NCI-H1092 (cell line): ENCODE data around the gene PBX4.

ENCODE experiments used
- DNase-seq: peaks from one replicate; lab custom pipeline; 2025; lab: John Stamatoyannopoulos, UW

The PBX4 gene

GRCh38 chr19:19540064-19540714 is 78.3 kb downstream of the PBX4 start:
- DNase-seq: no peak

- DNase-seq: no peak
These were observed 78.8 kb downstream of the PBX4 start for GRCh38 chr19:19539698-19540063.

DNA sequence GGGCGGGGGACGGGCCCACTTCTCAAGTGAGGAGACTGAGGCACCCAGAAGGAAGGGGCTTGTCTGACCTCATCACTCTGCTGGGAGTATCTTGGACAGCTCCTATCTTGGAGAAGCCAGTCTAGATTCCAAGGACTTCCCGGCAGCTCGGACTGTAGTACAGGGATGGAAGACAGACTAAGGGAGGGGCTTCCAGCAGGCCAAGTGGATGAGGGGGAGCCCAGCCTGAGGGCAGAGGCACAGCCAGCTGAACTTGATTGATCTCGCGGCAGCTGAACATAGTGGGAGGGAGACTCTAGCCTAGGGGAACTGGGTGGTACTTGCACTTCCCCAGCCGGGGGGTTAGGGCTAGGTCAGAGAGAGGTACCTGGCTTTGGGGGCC is 79.7 kb downstream of the PBX4 start:
- DNase-seq: no peak

DNA sequence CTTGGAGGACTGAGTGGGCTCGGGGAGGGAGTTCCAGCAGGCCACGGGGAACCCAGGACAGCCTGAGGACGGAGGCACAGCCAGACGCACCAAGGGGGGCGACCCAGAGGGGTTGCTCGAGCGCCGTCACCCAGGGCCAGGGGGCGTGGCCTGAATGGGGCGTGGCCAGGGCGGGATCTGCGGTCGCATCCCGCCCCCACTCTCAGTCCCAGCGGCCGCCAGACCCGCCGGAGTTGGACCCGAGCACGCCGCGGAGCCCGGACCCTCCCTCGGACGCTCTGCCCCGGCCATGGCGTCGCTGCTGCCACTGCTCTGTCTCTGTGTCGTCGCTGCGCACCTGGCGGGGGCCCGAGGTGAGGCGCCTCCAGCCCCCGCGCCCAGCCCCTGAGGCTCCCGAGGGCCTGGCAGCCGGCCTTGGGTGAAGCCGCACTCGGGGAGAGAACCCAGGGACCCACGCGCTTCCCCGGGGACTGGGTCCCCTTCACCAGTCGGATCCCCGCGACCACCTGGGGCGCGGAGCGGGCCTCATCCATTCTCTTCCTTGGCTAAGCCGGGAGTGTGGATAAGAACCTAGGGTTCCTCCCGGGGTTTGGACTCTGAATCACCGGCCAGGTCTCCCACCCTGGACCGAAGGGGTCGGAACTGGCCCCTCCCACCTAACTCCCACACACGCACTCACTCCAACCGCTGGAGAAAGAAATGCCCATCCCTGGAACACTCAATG is 80.3 kb downstream of the PBX4 start, which contains the start of gene CILP2:
TSS of gene CILP2 (plus strand) at position 205 of the 724 bp plus-strand sequence. CDS start at position 290, 85 bp downstream.
- DNase-seq: peak; percentile 26

DNA sequence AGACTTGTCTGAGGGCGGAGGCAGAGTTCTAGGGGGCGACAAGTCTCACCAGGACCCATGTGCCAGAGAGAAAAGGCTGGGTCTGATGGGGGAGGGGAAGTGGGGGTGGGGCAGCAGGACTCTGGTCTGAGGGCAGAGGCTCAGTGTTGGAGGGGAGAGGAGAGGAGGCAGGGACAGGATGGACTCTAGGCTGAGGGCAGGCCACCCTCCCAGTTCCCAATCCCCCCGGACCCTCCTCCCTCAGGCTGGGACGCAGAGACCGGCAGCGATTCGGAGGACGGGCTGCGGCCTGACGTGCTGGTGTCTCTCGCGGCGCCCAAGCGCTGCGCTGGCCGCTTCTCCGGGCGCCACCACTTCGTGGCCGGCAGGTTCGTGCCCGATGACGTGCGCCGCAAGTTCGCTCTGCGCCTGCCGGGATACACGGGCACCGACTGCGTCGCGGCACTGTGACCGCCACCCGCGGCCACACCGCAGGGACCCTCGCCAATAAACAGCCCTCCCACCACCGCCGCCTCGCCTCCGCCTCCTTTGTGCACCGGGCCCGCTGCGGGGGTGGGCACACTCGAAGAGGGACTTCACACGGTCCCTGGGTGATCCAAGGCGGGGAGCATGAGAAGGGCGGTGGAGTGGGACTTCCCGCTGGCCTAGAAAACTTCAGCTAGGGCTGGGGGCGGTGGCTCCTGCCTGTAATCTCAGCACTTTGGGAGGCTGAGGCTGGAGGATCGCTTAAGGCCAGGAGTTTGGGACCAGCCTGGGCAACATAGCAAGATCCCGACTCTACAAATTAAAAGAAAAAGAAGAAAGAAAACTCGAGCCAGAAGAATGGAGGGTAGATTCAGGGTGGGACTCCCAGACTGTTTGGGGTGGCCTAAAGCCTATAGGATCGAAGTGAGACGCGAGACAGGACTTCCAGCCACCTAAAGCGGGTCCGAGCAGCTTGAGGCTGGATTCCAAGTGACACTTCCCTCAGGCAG is 81.1 kb downstream of the PBX4 start:
- no peak for DNase-seq

DNA sequence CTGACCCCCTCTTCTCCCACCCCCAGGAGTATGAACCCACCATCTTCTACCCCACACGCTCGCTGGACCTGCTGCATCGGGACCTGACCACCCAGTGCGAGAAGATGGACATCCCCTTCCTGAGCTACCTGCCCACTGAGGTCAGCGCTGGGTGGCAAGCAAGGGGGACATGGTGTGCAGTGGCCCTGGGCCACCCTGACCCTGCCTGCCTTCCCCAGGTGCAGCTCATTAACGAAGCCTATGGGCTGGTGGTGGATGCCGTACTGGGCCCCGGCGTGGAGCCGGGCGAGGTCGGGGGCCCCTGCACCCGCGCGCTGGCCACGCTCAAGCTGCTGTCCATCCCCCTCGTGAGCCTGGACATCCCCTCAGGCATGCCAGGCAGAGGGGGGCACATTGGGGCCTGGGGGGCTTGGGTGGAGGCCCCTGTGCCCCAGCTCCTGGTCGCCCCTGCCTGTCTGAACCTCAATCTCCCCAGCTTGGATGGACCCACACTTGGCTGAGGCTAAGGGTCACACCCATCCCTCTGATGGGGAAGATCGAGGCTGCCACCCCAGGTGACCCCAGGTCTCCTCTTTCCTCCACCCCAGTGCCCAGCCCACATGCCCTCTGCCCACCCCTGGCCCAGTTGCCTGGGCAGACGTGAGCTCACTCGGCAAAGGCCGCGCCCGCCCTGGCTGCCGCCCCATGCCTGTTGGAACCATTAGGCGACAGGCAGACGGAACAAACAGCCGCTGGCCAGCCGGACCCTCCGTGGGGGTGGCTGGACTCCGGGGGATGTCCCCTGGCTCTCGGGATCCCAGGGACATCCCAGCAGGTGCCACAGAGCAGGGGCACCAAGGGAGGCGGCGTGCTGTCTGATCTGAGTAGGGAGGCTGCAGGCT is 82.9 kb downstream of the PBX4 start:
- DNase-seq: no peak

DNA sequence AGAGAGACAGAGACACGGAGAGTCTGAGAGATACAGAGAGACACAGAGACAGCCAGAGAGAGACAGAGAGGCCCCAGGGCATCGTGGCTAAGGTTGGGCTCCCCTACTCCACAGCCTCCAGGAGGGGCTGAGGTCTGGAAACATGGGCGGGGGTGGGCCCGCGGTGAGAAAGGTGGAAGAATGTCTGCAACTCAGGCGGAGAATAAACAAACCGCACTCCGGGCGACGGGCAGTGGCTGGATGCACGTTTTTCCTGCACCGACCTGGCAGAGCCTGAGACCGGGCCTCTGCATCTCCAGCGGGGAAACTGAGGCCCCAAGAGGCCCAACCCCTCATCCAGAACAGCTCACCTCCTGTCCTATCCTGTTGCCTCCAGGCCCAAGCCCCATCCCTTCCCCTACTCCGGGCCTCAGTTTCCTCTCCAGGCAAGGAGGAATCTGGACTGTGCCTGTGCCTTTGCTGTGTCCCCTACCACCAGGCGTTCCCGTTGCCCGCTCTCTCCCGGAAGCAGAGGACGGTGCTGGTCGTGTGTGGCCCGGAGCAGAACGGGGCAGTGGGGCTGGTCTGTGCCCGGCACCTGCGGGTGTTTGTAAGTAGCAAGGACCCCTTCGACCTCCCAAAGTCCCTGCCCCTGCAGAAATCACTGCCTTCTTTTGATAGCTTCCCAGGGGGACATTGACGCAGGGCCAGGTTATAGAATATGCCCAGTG is 83.8 kb downstream of the PBX4 start:
- DNase-seq: no peak

DNA sequence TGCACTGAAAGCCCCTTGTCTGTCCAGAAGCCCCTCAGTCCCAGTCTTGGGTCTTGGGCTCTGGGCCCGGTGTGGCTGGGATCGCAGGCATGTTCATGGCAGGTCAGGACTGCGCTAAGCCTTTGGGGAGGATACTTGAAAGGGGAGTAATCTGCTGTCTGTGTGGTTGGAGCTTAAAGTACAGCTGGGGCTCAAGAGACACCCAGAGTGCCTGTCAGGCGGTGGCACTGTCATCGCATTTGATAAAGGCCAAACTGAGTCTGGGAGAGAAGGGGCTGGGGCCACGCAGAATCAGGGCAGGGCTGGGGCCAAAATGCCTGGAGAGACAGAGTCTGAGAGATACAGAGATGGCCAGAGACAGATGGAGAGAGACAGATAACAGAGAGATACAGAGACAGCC is 84.6 kb downstream of the PBX4 start:
- DNase-seq: no peak

- DNase-seq: no peak
These were observed 85.4 kb downstream of the PBX4 start for GRCh38 chr19:19532806-19533701.

DNA sequence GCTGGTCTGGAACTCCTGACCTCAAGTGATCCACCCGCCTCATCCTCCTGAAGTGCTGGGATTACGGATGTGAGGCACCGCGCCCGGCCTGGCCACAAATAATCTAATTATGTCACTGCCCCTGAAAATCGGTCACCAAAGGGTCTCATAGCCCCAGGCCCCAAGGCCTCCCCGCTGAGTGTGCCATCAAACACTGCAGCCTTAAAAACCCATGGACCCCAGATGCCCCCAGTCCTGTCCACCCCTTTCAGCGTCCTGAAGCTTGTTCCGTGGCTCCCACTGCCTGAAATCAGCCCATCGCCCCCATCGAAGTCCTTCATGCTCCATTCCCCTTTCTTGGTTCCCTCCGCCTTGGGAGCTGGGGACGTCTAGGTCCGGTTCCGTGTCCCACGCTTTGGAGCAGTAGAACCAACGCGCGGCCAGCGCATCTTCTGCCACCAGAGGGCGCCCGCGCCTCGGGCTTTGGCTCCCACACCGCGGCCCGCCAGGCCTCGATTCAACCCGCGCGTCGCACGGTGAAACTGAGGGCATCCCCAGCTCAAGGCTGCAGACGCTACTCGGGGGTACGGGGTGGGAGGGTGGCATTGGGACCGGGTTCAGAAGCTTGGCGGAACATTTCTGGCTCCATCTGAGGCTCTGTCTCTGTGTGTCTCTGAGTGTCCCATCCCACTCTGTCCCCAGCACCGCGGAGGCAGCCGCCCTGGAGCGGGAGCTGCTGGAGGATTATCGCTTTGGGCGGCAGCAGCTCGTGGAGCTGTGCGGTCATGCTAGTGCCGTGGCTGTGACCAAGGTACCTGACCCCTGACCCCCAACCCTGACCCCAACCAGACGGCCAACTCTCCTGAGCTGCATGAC is 86.3 kb downstream of the PBX4 start:
- DNase-seq: peak; percentile 30

DNA sequence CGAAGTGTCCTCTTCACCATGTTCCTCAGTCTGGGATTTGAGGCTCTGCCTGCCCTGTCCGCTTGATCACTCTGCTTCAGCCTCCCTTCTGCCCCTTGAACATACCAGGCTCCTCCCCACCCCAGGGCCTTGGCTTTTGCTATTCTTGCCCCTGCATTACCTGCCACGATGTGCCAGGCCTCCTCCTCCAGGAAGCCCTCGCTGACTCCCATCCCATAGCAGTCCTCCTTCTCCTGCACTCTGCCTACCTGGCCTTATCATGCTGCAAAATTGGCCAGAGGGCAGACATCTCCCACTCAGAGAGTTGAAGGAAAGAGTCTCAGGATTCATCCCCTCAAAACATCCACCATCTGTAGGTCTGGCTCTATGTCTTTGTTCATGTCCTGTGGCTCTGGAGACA is 87.6 kb downstream of the PBX4 start:
- no peak for DNase-seq

GRCh38 chr19:19530423-19530804 is 88.1 kb downstream of the PBX4 start:
- DNase-seq: no peak

- no peak for DNase-seq
These were observed 88.6 kb downstream of the PBX4 start for GRCh38 chr19:19529783-19530422.

GRCh38 chr19:19528721-19529490 is 89.6 kb downstream of the PBX4 start, which contains the start of gene YJEFN3:
TSS of gene YJEFN3 (plus strand) at chr19:19528911. CDS start at chr19:19528933, 22 bp downstream.
- DNase-seq: no peak

DNA sequence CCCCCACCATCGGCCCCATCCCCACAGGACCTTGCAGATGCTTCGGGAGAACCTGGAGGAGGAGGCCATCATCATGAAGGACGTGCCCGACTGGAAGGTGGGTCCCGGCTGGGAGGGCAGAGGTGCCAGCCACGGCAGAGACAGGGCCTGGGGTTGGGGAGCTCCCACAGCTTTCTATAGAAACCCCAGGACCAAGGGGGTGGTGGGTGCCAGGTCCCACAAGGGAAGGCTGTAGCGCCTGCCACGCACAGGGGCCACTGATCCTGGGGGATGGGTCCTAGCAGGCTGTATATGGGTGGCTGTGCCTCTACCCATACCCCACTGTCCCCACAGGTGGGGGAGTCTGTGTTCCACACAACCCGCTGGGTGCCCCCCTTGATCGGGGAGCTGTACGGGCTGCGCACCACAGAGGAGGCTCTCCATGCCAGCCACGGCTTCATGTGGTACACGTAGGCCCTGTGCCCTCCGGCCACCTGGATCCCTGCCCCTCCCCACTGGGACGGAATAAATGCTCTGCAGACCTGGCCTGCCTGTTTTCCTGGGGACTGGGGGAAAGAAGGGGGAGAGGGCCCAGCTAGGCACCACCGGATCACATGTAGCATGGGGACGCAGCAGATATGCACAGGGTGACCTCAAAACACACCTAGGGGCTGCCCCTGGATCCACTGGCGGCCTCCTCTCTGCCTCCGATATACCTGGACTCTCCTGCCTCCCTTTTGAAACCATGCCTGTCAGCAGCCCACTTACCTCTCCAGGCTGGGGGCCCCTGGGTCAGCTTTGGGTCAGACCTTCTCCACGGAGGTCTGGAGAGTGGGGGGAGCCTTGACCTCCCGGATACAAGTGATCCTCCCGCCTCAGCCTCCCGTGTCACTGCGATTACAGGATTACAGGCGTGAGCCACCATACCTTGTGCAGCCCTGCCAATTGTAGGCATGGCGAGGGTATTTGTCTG is 90.5 kb downstream of the PBX4 start:
- no peak for DNase-seq

- DNase-seq: no peak
These were observed 91.2 kb downstream of the PBX4 start for GRCh38 chr19:19527371-19527656.
